Smooth muscle cell of the brain vasculature (primary cell): Measurements from ENCODE around the gene ACIN1.

Experiments used
- DNase-seq: peaks from one replicate; pipeline ENCODE4 v3.0.0-alpha.2; 2012; ENCODE audit warnings: low read depth, low spot score

Gene ACIN1

GRCh38 chr14:23094666-23095195 is at the start of gene ACIN1:
TSS of gene ACIN1 (minus strand) at chr14:23095136. CDS start at chr14:23095112, 24 bp downstream.
- DNase-seq = peak; percentile 72

DNA sequence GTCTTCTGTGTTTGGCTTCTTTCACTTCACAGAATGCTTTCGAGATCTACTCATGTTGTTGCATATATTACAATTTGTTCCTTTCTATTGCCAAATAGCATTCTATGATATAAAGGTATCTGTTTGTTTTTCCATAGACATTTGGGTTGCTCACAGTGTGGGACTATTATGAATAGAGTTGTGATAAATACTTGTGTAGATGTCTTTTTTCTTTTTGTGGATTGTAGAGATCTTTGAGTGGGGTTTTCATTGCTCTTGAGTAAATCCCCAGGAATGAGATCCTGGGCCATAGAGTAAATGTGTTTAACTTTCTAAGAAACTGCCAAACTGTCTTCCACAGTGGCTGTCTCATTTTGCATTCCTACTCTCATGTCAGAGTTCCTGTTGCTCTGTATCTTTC is 49.0 kb upstream of the ACIN1 start:
- DNase-seq = no peak

- no peak for DNase-seq
These were observed 47.9 kb upstream of the ACIN1 start for GRCh38 chr14:23142826-23143225.

DNA sequence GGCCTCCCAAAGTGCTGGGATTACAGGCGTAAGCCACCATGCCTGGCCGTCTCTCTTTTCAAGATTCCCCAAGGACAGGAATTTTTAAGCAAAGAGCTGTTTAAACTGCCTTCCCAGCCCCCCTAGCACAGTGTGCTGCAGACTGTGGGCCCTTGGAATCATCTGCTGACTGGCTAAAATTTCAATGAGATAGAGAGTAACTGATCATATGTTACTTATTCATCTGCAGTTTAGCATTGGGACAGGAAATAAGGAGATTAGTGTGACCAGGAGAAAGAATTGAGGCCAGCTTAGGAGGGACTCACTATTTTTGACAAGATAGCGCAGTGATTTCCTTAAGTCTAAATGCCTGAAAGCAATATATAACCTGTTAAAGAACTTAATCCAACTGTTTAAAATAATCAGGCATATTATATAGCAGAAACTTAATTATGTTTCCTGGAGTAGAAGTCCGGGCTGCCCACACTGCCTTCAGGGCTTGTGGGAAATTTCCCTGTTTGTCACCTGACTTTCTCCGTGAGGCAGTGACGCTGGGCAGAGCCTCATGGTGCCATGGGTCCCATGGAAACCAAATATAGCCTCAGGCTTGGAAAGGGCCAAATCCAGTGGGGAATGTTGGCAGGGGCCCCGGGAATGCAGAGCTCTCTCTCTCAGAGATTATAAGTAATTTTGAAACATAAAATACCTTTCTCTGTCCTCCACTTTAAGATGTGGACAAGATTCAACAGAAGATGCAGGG is 46.9 kb upstream of the ACIN1 start:
- no peak for DNase-seq

- DNase-seq = no peak
These were observed 45.4 kb upstream of the ACIN1 start for GRCh38 chr14:23140371-23140770.

DNA sequence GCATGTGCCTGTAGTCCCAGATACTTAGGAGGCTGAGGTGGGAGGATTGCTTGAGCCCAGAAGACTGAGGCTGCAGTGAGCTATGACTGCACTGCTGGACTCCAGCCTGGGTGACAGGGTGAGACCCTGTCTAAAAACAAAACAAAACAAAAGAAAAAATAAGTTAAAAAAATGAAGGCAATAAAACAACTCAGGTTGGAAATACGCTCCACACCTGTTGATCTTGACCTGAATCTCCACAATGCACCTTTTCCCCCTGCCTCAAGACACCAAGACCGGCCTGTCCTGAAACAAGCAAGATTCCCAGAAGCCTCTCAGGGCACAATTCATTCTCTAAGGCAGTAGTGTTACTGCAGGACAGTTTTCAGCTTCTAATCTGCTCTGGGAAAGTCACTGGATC is 44.9 kb upstream of the ACIN1 start:
- DNase-seq = no peak

DNA sequence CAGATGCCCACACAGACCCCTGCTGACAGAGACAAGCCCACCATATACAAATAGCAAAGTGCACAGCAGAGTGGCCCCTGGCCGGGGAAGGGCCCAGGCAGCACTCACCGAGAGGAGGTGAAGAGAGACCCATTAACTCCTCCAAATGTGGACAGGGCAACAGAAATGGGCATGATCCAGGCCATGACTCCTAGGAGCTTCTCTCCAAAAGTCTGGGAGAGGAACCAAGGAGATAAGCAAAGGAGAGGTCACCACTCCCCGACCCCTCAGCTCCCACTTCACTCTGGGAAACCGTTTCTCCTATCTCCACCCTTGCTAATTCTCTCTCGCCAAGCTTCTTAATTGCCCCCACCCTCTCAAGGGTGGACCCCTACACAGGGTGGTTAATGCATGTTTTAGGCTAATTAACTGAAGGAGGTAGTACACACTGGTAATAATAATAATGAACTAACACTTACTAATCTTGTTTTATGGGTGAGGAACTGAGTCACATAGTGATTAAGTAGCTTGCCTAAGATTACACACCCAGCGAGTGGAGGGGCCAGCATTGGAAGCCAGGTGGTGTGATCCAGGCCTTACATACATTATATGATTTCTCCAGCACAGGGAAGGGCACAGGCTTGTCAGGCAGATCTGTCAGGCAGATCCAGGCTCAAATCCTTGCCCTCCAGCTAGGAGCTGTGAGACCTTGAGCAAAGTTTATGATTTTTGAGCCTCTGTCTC is 43.0 kb upstream of the ACIN1 start:
- no peak for DNase-seq

DNA sequence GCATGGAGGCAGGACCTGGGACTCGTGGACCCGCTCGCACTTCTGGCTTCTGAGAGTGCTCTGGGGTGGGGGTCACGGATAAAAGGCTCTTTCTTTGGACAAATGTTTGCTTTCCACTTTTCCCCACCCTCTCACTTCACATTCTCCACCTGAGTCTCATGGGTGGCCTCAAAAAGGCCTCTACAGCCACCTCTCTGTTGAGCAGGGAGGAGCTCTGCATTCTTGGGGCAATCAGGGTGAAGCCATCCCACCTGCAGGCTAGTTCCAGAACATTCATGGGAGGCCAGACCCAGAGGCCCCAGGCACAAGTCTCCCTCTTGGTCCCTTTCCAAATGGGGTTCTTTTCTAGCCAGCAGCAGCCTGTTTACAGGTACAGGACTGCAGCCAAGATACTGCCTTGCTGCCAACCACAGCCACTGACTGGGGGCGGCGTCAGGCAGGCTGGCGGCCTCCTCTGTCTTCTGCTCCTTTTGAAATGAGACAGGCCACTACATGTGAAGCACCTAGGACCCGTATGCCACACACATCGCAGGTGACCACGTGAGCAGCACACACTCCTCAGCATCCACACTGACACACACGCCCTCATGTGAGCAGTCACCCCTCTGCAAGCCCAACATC is 42.4 kb upstream of the ACIN1 start:
- DNase-seq = no peak

GRCh38 chr14:23136566-23137133 is 41.7 kb upstream of the ACIN1 start:
- DNase-seq = no peak

DNA sequence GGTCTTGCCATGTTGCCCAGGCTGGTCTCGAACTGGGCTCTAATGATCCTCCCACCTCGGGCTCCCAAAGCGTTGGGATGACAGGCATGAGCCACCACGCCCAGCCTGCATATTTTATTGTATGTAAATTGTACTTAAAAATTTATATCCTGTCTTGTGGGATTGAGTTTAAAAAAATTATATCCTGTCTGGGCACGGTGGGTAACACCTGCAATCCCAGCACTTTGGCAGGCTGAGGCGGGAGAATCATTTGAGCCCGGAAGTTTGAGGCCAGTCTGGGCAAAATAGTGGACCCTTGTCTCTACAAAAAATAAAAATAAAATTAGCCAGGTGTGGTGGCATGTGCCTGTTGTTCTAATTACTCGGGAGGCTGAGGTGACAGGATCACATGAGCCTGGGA is 38.0 kb upstream of the ACIN1 start:
- DNase-seq = no peak

DNA sequence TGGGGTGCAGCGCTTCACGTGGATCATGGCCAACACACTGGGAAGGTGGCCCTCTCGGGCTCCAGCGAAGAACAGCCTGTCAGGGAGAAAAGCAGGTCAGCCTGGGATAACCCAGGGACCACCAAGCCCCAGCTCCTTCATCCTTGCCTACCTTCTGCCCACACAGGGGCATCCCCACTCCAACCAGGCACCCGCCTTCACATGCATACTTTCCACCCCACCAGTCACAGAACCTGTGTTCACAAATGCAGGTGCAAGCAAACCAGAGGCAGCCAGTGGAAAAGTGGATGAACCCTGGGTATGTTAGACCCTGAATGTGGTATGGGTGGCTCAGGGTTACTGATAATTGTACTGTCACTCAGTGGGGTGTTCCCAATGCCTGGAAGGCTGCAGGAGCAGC is 36.5 kb upstream of the ACIN1 start:
- no peak for DNase-seq

DNA sequence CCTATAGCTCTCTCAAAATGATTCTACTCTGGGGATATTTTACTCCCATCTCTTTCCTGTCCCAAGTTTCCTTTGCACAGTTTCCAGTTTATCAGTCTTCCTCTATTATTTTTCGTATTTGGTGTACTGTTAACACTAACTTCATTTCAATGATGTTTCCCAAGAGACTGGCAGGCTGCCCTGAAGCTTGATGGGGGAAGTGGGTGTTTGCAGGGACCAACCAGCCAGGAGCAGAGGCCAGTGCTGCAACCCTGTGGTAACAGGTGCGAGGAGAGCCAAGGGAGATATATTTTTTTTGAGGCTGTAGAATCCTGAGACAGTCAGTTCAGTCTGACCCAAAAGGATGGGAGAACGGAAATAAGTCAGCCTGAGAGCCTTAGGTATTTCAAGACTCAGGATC is 35.9 kb upstream of the ACIN1 start:
- DNase-seq = no peak

GRCh38 chr14:23129759-23130316 is 34.9 kb upstream of the ACIN1 start:
- no peak for DNase-seq

DNA sequence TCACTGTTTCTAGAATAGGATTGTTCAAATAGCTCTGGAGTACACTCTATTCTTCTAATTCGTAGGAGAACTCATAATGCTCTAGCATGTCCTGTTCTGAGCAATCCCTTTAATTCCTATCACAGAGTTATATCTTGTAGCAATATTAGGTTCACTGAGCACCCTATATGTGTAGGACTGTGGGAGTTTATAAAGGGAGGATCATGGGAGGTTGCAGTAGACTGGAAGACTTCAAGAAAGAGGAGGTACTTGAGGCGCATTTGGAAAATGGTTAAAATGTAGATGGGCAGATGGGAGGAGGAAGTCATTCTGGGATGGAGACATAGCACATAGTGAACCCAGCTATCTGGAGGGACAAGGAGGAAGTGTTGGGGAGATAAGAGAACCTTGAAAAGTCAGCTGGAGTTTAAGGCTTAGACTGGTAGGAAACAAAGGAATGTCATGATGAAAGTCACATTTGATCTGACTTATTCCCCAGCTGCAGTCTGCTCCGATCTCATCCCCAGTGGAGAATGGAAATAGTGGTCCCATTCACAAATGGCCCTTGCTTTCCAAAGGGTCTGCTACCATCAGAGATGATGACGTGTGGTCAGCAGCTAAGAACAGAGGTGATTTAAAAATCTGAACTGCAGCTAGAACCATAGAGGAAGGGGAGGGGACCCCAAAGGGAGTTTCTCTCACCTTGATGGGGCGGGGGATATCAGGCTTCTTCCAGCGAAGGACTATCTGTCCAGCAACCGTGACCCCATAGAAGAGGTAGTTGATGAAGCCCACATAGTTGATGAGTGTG is 34.2 kb upstream of the ACIN1 start:
- no peak for DNase-seq

DNA sequence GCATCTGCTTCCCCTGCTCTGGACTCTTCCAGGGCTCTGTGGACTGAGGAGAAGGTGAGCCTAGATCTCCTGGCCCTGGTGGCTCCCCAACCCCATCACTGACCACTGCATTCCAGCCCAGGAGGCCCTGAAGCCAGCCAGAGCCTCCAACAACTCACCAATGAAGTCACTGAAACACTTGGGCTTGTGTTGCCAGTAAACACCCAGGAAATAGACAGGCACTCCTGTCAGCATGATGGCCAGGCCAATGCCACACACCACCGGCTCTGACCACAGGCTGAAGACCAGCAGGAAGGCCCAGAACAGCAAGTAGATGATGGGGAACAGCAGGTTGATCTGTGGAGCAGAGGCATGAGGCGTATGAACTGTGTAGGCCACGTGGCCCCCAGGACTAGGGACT is 32.9 kb upstream of the ACIN1 start:
- no peak for DNase-seq

GRCh38 chr14:23126548-23127278 is 31.8 kb upstream of the ACIN1 start:
- DNase-seq = no peak

DNA sequence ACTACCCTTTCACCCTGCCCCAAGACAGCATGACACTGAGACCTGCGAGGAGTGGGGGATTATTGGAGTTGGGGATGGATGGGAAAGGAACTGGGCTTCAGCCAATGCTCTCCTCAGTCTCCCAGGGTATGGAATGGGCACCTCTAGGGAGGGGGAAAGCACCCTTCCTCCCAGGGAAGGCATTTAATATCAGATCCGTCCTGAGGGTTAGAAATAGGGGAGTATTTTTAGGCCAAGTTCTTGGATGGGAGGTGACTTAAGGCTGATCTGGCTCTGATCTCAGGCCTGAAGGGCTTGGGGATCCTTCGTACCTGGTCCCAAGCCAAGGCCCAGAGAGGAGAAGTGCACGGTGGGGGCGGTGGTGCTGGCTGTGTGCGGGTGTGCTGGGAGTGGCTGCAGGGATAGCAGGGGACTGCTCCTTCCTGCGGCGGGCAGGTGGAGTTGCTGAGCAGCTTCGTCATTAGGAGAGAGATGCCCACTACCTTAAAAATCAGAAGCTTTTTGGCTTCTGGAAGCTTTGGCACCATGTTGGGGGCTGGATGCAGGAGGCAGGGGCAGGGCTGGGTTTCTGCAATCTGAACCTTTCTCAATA is 31.1 kb upstream of the ACIN1 start:
- DNase-seq = no peak

DNA sequence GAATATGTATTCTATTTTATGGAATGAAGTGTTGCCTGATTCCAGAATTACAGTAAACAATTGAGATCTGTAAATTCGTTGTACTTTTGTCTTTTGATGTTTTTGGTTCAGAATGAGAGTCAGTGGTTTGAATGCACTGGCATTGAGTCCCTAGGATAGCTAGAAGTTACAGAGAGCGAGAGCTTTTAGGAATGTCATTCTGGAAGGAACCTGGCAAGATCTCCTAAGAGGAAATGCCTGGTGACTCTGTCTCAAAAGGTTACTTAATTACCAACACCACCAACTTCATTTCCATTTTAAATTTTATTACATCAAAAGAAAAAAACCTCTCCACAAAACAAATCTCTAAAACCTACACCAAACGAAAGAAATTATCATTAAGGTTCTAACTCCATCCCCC is 30.1 kb upstream of the ACIN1 start:
- no peak for DNase-seq

DNA sequence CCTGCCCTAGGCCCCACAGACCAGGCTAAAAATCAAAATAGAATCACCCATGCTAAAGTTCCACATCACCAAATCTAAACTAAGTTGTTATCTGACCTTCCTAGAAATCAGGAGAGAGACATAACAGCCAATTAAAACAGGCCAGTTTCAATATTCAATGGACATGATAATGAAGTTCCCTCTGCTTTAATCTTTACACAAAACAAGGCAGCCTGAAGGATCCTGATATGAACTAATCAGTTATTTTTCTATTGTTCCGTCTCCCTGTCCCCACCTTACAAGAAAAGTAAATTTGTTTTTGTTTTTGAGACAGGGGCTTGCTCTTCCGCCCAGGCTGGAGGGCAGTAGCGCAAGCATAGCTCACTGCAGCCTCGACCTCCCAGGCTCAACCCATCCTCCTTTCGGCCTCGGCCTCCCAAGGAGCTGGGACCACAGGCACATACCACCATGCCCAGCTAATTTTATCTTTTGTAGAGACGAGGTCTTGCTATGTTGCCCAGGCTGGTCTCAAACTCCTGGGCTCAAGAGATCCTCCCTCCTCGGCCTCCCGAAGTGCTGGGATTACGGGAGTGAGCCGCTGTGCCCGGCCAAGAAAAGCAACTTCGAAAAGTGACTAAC is 29.5 kb upstream of the ACIN1 start:
- DNase-seq = no peak

- DNase-seq = no peak
These were observed 28.5 kb upstream of the ACIN1 start for GRCh38 chr14:23123419-23123818.
